Measurements from ENCODE around the gene PIGQ. TPM values are rescaled to one million over a fixed set of nuclear protein-coding genes. Genes with fewer than 3 reads are reported as not detected.
A peak's percentile ranks its signal among the peaks of the same experiment; 100 is the strongest.

Gene PIGQ
- total and polyA plus RNA-seq, 2 of the 13 experiments (the other 11 are each of a cell fraction or from before 2014, with no cell fraction given), result 7.7 to 19.7 TPM

GRCh38 chr16:630815-631405 is 61.1 kb downstream of the PIGQ start, which contains the start of gene WFIKKN1 (continued):
- TF ChIP-seq NFYB (CRISPR knock-in tag; IDR thresholded peaks at IDR 0.05) (0 out of 2 replicates have a peak, but pooled peaks have one; percentile 13), ZNF484 (CRISPR knock-in tag; IDR thresholded peaks at IDR 0.05; ENCODE audit: borderline replicate concordance, low read depth) (no peak), PAF1 (CRISPR knock-in tag; IDR thresholded peaks at IDR 0.05) (no peak), ATF7 (IDR thresholded peaks at IDR 0.05) (no peak), ATF7 (CRISPR knock-in tag; IDR thresholded peaks at IDR 0.05) (0 out of 2 replicates have a peak, but pooled peaks have one; percentile 15), ISL2 (CRISPR knock-in tag; IDR thresholded peaks at IDR 0.05) (0 out of 2 replicates have a peak, but pooled peaks have one; percentile 44), ZNF362 (CRISPR knock-in tag; IDR thresholded peaks at IDR 0.05; ENCODE audit: borderline replicate concordance) (no peak; the same call in 1 of the 2 replicates), ZNF713 (CRISPR knock-in tag; IDR thresholded peaks at IDR 0.05) (0 out of 2 replicates have a peak, but pooled peaks have one; percentile 21), ZNF672 (CRISPR knock-in tag; IDR thresholded peaks at IDR 0.05) (no peak), ZNF839 (CRISPR knock-in tag; IDR thresholded peaks at IDR 0.05; ENCODE audit: borderline replicate concordance) (no peak), IRF2 (CRISPR knock-in tag; IDR thresholded peaks at IDR 0.05) (no peak; the same call in 1 of the 2 replicates), PTBP1 (IDR thresholded peaks at IDR 0.05; ENCODE audit: low read depth, low read length, poor library complexity, severe bottlenecking) (no peak)
- TF ChIP-seq, protein P1, sequence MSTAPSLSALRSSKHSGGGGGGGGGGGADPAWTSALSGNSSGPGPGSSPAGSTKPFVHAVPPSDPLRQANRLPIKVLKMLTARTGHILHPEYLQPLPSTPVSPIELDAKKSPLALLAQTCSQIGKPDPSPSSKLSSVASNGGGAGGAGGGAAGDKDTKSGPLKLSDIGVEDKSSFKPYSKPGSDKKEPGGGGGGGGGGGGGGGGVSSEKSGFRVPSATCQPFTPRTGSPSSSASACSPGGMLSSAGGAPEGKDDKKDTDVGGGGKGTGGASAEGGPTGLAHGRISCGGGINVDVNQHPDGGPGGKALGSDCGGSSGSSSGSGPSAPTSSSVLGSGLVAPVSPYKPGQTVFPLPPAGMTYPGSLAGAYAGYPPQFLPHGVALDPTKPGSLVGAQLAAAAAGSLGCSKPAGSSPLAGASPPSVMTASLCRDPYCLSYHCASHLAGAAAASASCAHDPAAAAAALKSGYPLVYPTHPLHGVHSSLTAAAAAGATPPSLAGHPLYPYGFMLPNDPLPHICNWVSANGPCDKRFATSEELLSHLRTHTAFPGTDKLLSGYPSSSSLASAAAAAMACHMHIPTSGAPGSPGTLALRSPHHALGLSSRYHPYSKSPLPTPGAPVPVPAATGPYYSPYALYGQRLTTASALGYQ (CRISPR knock-in tag; IDR thresholded peaks at IDR 0.05), result 0 out of 2 replicates have a peak, but pooled peaks have one; percentile 5
- TF ChIP-seq, protein P2, sequence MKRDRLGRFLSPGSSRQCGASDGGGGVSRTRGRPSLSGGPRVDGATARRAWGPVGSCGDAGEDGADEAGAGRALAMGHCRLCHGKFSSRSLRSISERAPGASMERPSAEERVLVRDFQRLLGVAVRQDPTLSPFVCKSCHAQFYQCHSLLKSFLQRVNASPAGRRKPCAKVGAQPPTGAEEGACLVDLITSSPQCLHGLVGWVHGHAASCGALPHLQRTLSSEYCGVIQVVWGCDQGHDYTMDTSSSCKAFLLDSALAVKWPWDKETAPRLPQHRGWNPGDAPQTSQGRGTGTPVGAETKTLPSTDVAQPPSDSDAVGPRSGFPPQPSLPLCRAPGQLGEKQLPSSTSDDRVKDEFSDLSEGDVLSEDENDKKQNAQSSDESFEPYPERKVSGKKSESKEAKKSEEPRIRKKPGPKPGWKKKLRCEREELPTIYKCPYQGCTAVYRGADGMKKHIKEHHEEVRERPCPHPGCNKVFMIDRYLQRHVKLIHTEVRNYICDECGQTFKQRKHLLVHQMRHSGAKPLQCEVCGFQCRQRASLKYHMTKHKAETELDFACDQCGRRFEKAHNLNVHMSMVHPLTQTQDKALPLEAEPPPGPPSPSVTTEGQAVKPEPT (CRISPR knock-in tag; IDR thresholded peaks at IDR 0.05; ENCODE audit: low read depth), result peak; percentile 24; the same call in 1 of the 2 replicates
- TF ChIP-seq, protein P3, sequence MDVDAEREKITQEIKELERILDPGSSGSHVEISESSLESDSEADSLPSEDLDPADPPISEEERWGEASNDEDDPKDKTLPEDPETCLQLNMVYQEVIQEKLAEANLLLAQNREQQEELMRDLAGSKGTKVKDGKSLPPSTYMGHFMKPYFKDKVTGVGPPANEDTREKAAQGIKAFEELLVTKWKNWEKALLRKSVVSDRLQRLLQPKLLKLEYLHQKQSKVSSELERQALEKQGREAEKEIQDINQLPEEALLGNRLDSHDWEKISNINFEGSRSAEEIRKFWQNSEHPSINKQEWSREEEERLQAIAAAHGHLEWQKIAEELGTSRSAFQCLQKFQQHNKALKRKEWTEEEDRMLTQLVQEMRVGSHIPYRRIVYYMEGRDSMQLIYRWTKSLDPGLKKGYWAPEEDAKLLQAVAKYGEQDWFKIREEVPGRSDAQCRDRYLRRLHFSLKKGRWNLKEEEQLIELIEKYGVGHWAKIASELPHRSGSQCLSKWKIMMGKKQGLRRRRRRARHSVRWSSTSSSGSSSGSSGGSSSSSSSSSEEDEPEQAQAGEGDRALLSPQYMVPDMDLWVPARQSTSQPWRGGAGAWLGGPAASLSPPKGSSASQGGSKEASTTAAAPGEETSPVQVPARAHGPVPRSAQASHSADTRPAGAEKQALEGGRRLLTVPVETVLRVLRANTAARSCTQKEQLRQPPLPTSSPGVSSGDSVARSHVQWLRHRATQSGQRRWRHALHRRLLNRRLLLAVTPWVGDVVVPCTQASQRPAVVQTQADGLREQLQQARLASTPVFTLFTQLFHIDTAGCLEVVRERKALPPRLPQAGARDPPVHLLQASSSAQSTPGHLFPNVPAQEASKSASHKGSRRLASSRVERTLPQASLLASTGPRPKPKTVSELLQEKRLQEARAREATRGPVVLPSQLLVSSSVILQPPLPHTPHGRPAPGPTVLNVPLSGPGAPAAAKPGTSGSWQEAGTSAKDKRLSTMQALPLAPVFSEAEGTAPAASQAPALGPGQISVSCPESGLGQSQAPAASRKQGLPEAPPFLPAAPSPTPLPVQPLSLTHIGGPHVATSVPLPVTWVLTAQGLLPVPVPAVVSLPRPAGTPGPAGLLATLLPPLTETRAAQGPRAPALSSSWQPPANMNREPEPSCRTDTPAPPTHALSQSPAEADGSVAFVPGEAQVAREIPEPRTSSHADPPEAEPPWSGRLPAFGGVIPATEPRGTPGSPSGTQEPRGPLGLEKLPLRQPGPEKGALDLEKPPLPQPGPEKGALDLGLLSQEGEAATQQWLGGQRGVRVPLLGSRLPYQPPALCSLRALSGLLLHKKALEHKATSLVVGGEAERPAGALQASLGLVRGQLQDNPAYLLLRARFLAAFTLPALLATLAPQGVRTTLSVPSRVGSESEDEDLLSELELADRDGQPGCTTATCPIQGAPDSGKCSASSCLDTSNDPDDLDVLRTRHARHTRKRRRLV (CRISPR knock-in tag; IDR thresholded peaks at IDR 0.05), result 0 out of 2 replicates have a peak, but pooled peaks have one; percentile 54

All from HepG2 (cell line).